Karpas-422 (cell line): Measurements from ENCODE around the gene LSMEM2. TPM values are rescaled to one million over a fixed set of nuclear protein-coding genes. Genes with fewer than 3 reads are reported as not detected.
A peak's percentile ranks its signal among the peaks of the same experiment; 100 is the strongest.
"Not testable (repeated sequence)": the region's sequence is repeated elsewhere in the genome, so short reads cannot be mapped to it uniquely, and the experiment has no call there.

Source experiments
- DNase-seq: peaks from one replicate; pipeline ENCODE4 v3.0.0-alpha.2; 2015
- H2AFZ ChIP-seq: fragments of 200-600 bp; sonication (generic); 2 replicates; pipeline ENCODE4 v1.6.1; 2014; ENCODE audit warnings: antibody characterized with exemption, low read length, mixed read lengths
- H3K27ac ChIP-seq: fragments of 200-600 bp; sonication (generic); 2 replicates; pipeline ENCODE4 v1.5.1; 2014; ENCODE audit warnings: mild to moderate bottlenecking, low read length, moderate library complexity
- H3K27me3 ChIP-seq: fragments of 200-600 bp; sonication (generic); 2 replicates; pipeline ENCODE4 v1.6.1; 2014; ENCODE audit warnings: low read length, mixed read lengths
- H3K36me3 ChIP-seq: fragments of 200-600 bp; sonication (generic); 2 replicates; pipeline ENCODE4 v1.6.1; 2014; ENCODE audit warnings: low read length, mixed read lengths; ENCODE audit not compliant: insufficient read depth
- H3K4me1 ChIP-seq: fragments of 200-600 bp; sonication (generic); 2 replicates; pipeline ENCODE4 v1.6.1; 2014; ENCODE audit warnings: mild to moderate bottlenecking, low read length, mixed read lengths
- H3K4me2 ChIP-seq: fragments of 200-600 bp; sonication (generic); 2 replicates; pipeline ENCODE4 v1.6.1; 2014; ENCODE audit warnings: low read length, low read depth, mild to moderate bottlenecking; ENCODE audit not compliant: poor library complexity, severe bottlenecking
- H3K4me3 ChIP-seq: fragments of 200-600 bp; sonication (generic); 2 replicates; pipeline ENCODE4 v1.5.1; 2014; ENCODE audit warnings: mild to moderate bottlenecking, antibody characterized with exemption, low read length, mixed read lengths
- H3K79me2 ChIP-seq: fragments of 200-600 bp; sonication (generic); 2 replicates; pipeline ENCODE4 v1.6.1; 2014; ENCODE audit warnings: mild to moderate bottlenecking, low read length, mixed read lengths
- H3K9ac ChIP-seq: fragments of 200-600 bp; sonication (generic); 2 replicates; pipeline ENCODE4 v1.6.0; 2014; ENCODE audit warnings: low read length
- H3K9me2 ChIP-seq: fragments of 200-600 bp; sonication (generic), shearing (Covaris generic); replicated peaks from 2 replicates; pipeline ENCODE4 v1.6.0; 2014; ENCODE audit warnings: mild to moderate bottlenecking, low read length, moderate library complexity; ENCODE audit not compliant: insufficient read depth
- H3K9me3 ChIP-seq: fragments of 300-700, 200-600 bp; sonication (generic); 2 replicates; pipeline ENCODE4 v1.6.1; 2014; ENCODE audit warnings: low read length, mixed read lengths
- H4K20me1 ChIP-seq: fragments of 200-600 bp; sonication (generic); 2 replicates; pipeline ENCODE4 v1.6.1; 2014; ENCODE audit warnings: mild to moderate bottlenecking, antibody characterized with exemption, low read length, low read depth; ENCODE audit not compliant: insufficient read depth
- total RNA-seq: library from RNA; depleted of rRNA; stranded (reverse); fragments of >200 nt; shearing (Covaris generic); gene quantifications from 2 replicates; pipeline ENCODE4 v1.2.3, GENCODE V29; 2014; ENCODE audit warnings: low replicate concordance

The LSMEM2 gene
- total RNA-seq, 1 experiment from 2014 or later, result not detected

GRCh38 chr3:50259432-50260026, 19.4 kb upstream of the LSMEM2 start:
- Histone ChIP-seq H3K27ac (no peak overlapping the region), H3K9me3 (no peaks in the 10 kb centered on the region), H3K9me2 (no peaks in the 10 kb centered on the region), H3K9ac (peak overlapping the region; percentile 71), H4K20me1 (no peaks in the 10 kb centered on the region; the same call in 1 of the 2 replicates), H3K36me3 (peaks cover 4% of the 10 kb centered on the region), H3K79me2 (no peaks in the 10 kb centered on the region), H2AFZ (no peak overlapping the region), H3K4me1 (peaks cover 10% of the 10 kb centered on the region), H3K4me2 (peak overlapping the region; percentile 69), H3K4me3 (peak overlapping the region; percentile 62; the same call in 1 of the 2 replicates), H3K27me3 (no peaks in the 10 kb centered on the region)
- no peak for DNase-seq

GRCh38 chr3:50260027-50260941, 18.6 kb upstream of the LSMEM2 start:
- peak overlapping the region; percentile 71 for H3K9ac ChIP-seq

GRCh38 chr3:50260942-50261441, 17.9 kb upstream of the LSMEM2 start:
- Histone ChIP-seq H3K9ac (peak overlapping the region; percentile 71), H3K9me2 (no peaks in the 10 kb centered on the region), H3K79me2 (no peaks in the 10 kb centered on the region), H3K4me1 (peaks cover 10% of the 10 kb centered on the region), H4K20me1 (no peaks in the 10 kb centered on the region; the same call in 1 of the 2 replicates), H3K4me3 (no peak overlapping the region; the same call in 1 of the 2 replicates), H2AFZ (no peak overlapping the region), H3K36me3 (peaks cover 4% of the 10 kb centered on the region), H3K27me3 (no peaks in the 10 kb centered on the region), H3K27ac (no peak overlapping the region), H3K9me3 (no peaks in the 10 kb centered on the region), H3K4me2 (peak overlapping the region; percentile 69)
- DNase-seq, result no peak

More at GRCh38 chr3:50260027-50260941, 18.6 kb upstream of the LSMEM2 start:
- Histone ChIP-seq H3K27ac (no peak overlapping the region), H3K9me3 (no peaks in the 10 kb centered on the region), H3K9me2 (no peaks in the 10 kb centered on the region), H4K20me1 (no peaks in the 10 kb centered on the region; the same call in 1 of the 2 replicates), H3K4me1 (peaks cover 10% of the 10 kb centered on the region), H3K4me2 (peak overlapping the region; percentile 69), H3K27me3 (no peaks in the 10 kb centered on the region), H3K36me3 (peaks cover 4% of the 10 kb centered on the region), H3K79me2 (no peaks in the 10 kb centered on the region), H2AFZ (no peak overlapping the region), H3K4me3 (peak overlapping the region; percentile 62)
- DNase-seq, result peak; percentile 94

- no peaks in the 10 kb centered on the region for H3K27me3 ChIP-seq
- DNase-seq, result no peak
- no peak overlapping the region for H2AFZ ChIP-seq
- H3K9ac ChIP-seq, result no peak overlapping the region
- H3K36me3 ChIP-seq, result peaks cover 4% of the 10 kb centered on the region
- H3K79me2 ChIP-seq, result no peaks in the 10 kb centered on the region
- no peaks in the 10 kb centered on the region for H3K9me3 ChIP-seq
- H3K27ac ChIP-seq, result no peak overlapping the region
- H3K4me2 ChIP-seq, result no peak overlapping the region
- H3K4me3 ChIP-seq, result no peak overlapping the region
- no peaks in the 10 kb centered on the region; the same call in 1 of the 2 replicates for H4K20me1 ChIP-seq
- H3K4me1 ChIP-seq, result peaks cover 10% of the 10 kb centered on the region
- H3K9me2 ChIP-seq, result no peaks in the 10 kb centered on the region
Observed at GRCh38 chr3:50261505-50261904, 17.4 kb upstream of the LSMEM2 start.

- not testable (repeated sequence) for H3K27ac ChIP-seq, H2AFZ ChIP-seq, H3K36me3 ChIP-seq, H3K4me2 ChIP-seq, H3K4me3 ChIP-seq, H4K20me1 ChIP-seq, H3K9me2 ChIP-seq, DNase-seq, H3K9ac ChIP-seq, H3K79me2 ChIP-seq, H3K4me1 ChIP-seq, H3K9me3 ChIP-seq, H3K27me3 ChIP-seq
Observed at GRCh38 chr3:50262200-50262599, 16.7 kb upstream of the LSMEM2 start.

- Histone ChIP-seq H3K9ac (no peak overlapping the region), H4K20me1 (no peaks in the 10 kb centered on the region), H3K27me3 (no peaks in the 10 kb centered on the region), H2AFZ (no peak overlapping the region), H3K27ac (no peak overlapping the region), H3K9me2 (no peaks in the 10 kb centered on the region), H3K9me3 (no peaks in the 10 kb centered on the region), H3K36me3 (no peaks in the 10 kb centered on the region), H3K4me2 (no peak overlapping the region), H3K79me2 (no peaks in the 10 kb centered on the region), H3K4me3 (no peak overlapping the region), H3K4me1 (peaks cover 10% of the 10 kb centered on the region)
- DNase-seq, result no peak
Observed at GRCh38 chr3:50262778-50263177, 16.1 kb upstream of the LSMEM2 start.

- no peaks in the 10 kb centered on the region for H3K27me3 ChIP-seq
- no peaks in the 10 kb centered on the region for H4K20me1 ChIP-seq
- H3K9ac ChIP-seq, result no peak overlapping the region
- DNase-seq, result no peak
- H3K9me2 ChIP-seq, result no peaks in the 10 kb centered on the region
- H3K36me3 ChIP-seq, result no peaks in the 10 kb centered on the region
- H3K9me3 ChIP-seq, result no peaks in the 10 kb centered on the region
- H2AFZ ChIP-seq, result no peak overlapping the region
- H3K79me2 ChIP-seq, result no peaks in the 10 kb centered on the region
- peaks cover 10% of the 10 kb centered on the region for H3K4me1 ChIP-seq
- no peak overlapping the region for H3K4me2 ChIP-seq
- no peak overlapping the region for H3K27ac ChIP-seq
- no peak overlapping the region for H3K4me3 ChIP-seq
Observed at GRCh38 chr3:50263478-50264382, 15.2 kb upstream of the LSMEM2 start.
